GM23338 (cell line): ENCODE measurements around the gene BIN1. TPM values are rescaled to one million over a fixed set of nuclear protein-coding genes. Genes with fewer than 3 reads are reported as not detected.

ENCODE experiments used
- ATAC-seq: fragments of 200-7000 bp; cut with Tn5 transposase; 3 replicates; pipeline ENCODE4 v1.9.1; 2020
- DNase-seq: peaks from one replicate; pipeline ENCODE4 v3.0.0-alpha.2; 2015; ENCODE audit warnings: low spot score
- H2AFZ ChIP-seq: fragments of 200-600 bp; sonication (generic); 2 replicates; pipeline ENCODE4 v1.8.0; 2016; ENCODE audit warnings: antibody characterized with exemption, mild to moderate bottlenecking, moderate library complexity
- H3F3A ChIP-seq: fragments of 200-600 bp; sonication (generic); replicated peaks from 2 replicates; pipeline ENCODE4 v1.8.0; 2017; ENCODE audit warnings: antibody characterized with exemption, mixed run types, low read depth
- H3K27ac ChIP-seq: fragments of 200-600 bp; sonication (generic); 2 replicates; pipeline ENCODE4 v1.6.1; 2016; ENCODE audit warnings: low read depth
- H3K27me3 ChIP-seq: fragments of 200-600 bp; sonication (generic); 2 replicates; pipeline ENCODE4 v1.8.0; 2016; ENCODE audit warnings: mild to moderate bottlenecking, mixed run types, moderate library complexity; ENCODE audit not compliant: insufficient read depth
- H3K36me3 ChIP-seq: fragments of 200-600 bp; sonication (generic); 2 replicates; pipeline ENCODE4 v1.8.0; 2016; ENCODE audit warnings: mild to moderate bottlenecking; ENCODE audit not compliant: insufficient read depth
- H3K4me1 ChIP-seq: fragments of 200-600 bp; sonication (generic); 2 replicates; pipeline ENCODE4 v1.8.0; 2016; ENCODE audit warnings: mild to moderate bottlenecking, moderate library complexity; ENCODE audit not compliant: insufficient read depth
- H3K4me2 ChIP-seq: fragments of 200-600 bp; sonication (generic); 2 replicates; pipeline ENCODE4 v1.7.1; 2017; ENCODE audit warnings: mixed run types
- H3K4me3 ChIP-seq: fragments of 200-600 bp; sonication (generic); 2 replicates; pipeline ENCODE4 v1.6.1; 2016; ENCODE audit warnings: mixed run types
- H3K79me2 ChIP-seq: fragments of 200-600 bp; sonication (generic); replicated peaks from 2 replicates; pipeline ENCODE4 v1.8.0; 2017; ENCODE audit warnings: mild to moderate bottlenecking; ENCODE audit not compliant: insufficient read depth
- H3K9me2 ChIP-seq: fragments of 200-600 bp; sonication (generic); 2 replicates; pipeline ENCODE4 v1.8.0; 2017; ENCODE audit not compliant: insufficient read depth
- H4K20me1 ChIP-seq: fragments of 200-600 bp; sonication (generic); replicated peaks from 2 replicates; pipeline ENCODE4 v1.8.0; 2017; ENCODE audit warnings: mild to moderate bottlenecking; ENCODE audit not compliant: insufficient read depth
- H3K27ac Mint-ChIP-seq: 2 replicates; pipeline ENCODE4 v1.8.0; 2020; ENCODE audit warnings: inconsistent platforms, mild to moderate bottlenecking, moderate library complexity, mixed read lengths
- H3K27me3 Mint-ChIP-seq: 3 replicates; pipeline ENCODE4 v1.8.0; 2022; ENCODE audit warnings: low read depth, mild to moderate bottlenecking, moderate library complexity, mixed read lengths, inconsistent platforms; ENCODE audit not compliant: insufficient read depth, poor library complexity
- H3K36me3 Mint-ChIP-seq: 3 replicates; pipeline ENCODE4 v1.8.0; 2021; ENCODE audit warnings: low read depth, mild to moderate bottlenecking, inconsistent platforms, moderate library complexity, mixed read lengths
- H3K4me1 Mint-ChIP-seq: 3 replicates; pipeline ENCODE4 v1.8.0; 2020; ENCODE audit warnings: mild to moderate bottlenecking, inconsistent platforms, mixed read lengths
- H3K4me3 Mint-ChIP-seq: 3 replicates; pipeline ENCODE4 v1.8.0; 2021; ENCODE audit warnings: moderate library complexity, mild to moderate bottlenecking, inconsistent platforms, mixed read lengths
- H3K9me3 Mint-ChIP-seq: 3 replicates; pipeline ENCODE4 v1.8.0; 2020; ENCODE audit warnings: moderate library complexity, mild to moderate bottlenecking, inconsistent platforms, mixed read lengths
- CREB1 ChIP-seq: fragments of 250-450 bp; sonication (Bioruptor Pico); IDR thresholded peaks from 2 replicates; pipeline ENCODE4 v1.5.0; 2020; ENCODE audit warnings: low read depth, mild to moderate bottlenecking, moderate library complexity
- CTCF ChIP-seq, 2 experiments: fragments of 200-600 bp in 1 of 2; sonication (generic) in 1 of 2; conservative IDR thresholded peaks; 2 replicates each; pipeline versions ENCODE4 v1.5.1 to v1.6.1; 2016 to 2017; ENCODE audit warnings: antibody characterized with exemption in 2 of 2, low read depth in 2 of 2, mild to moderate bottlenecking in 2 of 2, moderate library complexity in 1 of 2
- EZH2phosphoT487 ChIP-seq: fragments of 200-600 bp; sonication (generic); IDR thresholded peaks from one replicate; pipeline ENCODE4 v1.8.1; 2018; ENCODE audit warnings: antibody characterized with exemption; ENCODE audit not compliant: unreplicated experiment
- JUNB ChIP-seq: IDR thresholded peaks from one replicate; pipeline ENCODE4 v1.6.1; 2016; ENCODE audit warnings: antibody characterized with exemption; ENCODE audit not compliant: unreplicated experiment
- STAT1 ChIP-seq: IDR thresholded peaks from one replicate; pipeline ENCODE4 v1.6.1; 2016; ENCODE audit warnings: antibody characterized with exemption; ENCODE audit not compliant: unreplicated experiment
- polyA plus RNA-seq: library from polyadenylated mRNA; unstranded; fragments of >200 nt; fragmentation: Nextera tagmentation; extraction: Ambion mirVana; gene quantifications from 2 replicates; pipeline ENCODE4 v1.2.1, GENCODE V29; 2016
- total RNA-seq: library from RNA; depleted of rRNA; stranded (reverse); fragments of >200 nt; shearing (Covaris generic); gene quantifications from 2 replicates; pipeline ENCODE4 v1.2.3, GENCODE V29; 2014
- TF ChIP-seq, protein P1 (sequence below): IDR thresholded peaks from one replicate; pipeline ENCODE4 v1.6.1; 2018; ENCODE audit warnings: antibody characterized with exemption; ENCODE audit not compliant: unreplicated experiment
- TF ChIP-seq, protein P2 (sequence below): fragments of 250-450 bp; sonication (Bioruptor Pico); IDR thresholded peaks from 2 replicates; pipeline ENCODE4 v1.5.0; 2020; ENCODE audit warnings: mild to moderate bottlenecking, moderate library complexity

BIN1 gene
- total and polyA plus RNA-seq, 2 experiments from 2014 or later, result 30.1 to 56.4 TPM

DNA sequence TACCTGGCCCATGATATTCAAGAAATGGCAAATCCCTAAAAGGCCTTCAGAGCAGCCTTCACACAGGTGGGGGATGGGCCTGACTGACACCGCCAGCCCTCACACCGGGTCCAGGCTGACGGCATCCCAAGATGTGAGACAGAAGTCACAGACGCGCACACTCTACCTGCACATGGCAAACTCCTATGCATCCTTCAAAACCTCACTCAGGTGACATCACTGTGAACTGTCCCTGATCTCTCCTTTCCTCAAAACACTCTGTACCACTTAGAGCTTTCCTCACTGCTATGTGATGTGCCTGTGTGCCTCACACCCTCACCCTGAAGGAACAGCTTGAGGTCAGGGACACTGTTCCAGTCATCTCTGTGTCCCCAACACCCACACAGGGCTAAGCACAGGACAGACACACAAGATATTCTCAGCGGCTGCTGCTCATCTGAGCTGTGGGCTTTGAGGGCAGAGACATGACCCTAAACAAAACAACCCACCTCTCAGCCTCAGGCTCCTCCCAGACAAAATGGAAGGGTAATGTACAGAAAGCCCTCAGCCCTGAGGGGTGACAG lies 27.5 kb downstream of the BIN1 start (continued):
- TF ChIP-seq CREB1 (CRISPR knock-in tag) (no peak), EZH2phosphoT487 (no peak), CTCF (conservative IDR thresholded peaks at IDR 0.05; ENCODE audit: low read depth in 2 of 2) (no peak), STAT1 (no peak)

DNA sequence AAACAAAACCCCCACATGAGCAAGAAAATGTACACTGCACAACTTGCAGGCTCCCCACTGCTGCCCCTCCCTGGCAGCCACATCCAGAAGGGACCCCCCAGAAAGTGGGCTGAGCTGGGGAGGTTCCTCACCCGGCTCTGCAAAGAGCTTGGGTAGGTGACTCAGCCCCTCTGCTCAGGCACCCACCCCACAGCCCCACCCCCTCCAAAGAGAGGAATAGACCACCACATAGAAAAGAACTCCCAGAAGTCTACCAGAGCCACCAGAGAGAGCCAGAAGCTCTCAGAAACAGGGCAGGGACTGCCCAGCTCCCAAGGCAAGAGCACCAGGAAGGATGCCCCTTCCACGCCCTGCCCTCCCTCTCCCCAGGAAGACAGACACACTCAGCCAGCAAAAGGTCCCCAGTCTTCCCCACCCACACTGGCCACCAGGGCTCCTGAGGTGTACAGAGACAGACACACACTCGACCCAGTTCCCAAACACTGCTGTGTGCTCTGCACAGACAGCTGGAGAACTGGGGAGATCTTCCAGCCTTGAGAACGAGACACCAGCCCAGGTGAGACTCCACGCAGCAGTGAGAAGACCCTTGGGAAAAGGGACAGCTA lies 28.2 kb downstream of the BIN1 start:
- H3K9me3 Mint-ChIP-seq, result no peaks in the 10 kb centered on the region; the same call in 2 of the 3 replicates
- Histone ChIP-seq H3K9me2 (no peaks in the 10 kb centered on the region), H3K4me3 (no peak overlapping the region), H3K36me3 (no peaks in the 10 kb centered on the region), H3K27me3 (no peaks in the 10 kb centered on the region), H3K4me2 (no peak overlapping the region), H4K20me1 (no peaks in the 10 kb centered on the region), H3K79me2 (peaks cover 11% of the 10 kb centered on the region; the same call in 1 of the 2 replicates), H3F3A (no peaks in the 10 kb centered on the region), H3K4me1 (peaks cover 9% of the 10 kb centered on the region; the same call in 1 of the 2 replicates), H3K27ac (no peak overlapping the region), H2AFZ (no peak overlapping the region)
- H3K27me3 Mint-ChIP-seq, result peaks cover 20% of the 10 kb centered on the region
- H3K36me3 Mint-ChIP-seq, result no peaks in the 10 kb centered on the region; the same call in 2 of the 3 replicates
- H3K4me1 Mint-ChIP-seq, result peaks cover 40% of the 10 kb centered on the region
- H3K27ac Mint-ChIP-seq, result no peak overlapping the region
- no peak overlapping the region for H3K4me3 Mint-ChIP-seq
- no peak for DNase-seq
- ATAC-seq, result no peak
- TF ChIP-seq, protein P1, sequence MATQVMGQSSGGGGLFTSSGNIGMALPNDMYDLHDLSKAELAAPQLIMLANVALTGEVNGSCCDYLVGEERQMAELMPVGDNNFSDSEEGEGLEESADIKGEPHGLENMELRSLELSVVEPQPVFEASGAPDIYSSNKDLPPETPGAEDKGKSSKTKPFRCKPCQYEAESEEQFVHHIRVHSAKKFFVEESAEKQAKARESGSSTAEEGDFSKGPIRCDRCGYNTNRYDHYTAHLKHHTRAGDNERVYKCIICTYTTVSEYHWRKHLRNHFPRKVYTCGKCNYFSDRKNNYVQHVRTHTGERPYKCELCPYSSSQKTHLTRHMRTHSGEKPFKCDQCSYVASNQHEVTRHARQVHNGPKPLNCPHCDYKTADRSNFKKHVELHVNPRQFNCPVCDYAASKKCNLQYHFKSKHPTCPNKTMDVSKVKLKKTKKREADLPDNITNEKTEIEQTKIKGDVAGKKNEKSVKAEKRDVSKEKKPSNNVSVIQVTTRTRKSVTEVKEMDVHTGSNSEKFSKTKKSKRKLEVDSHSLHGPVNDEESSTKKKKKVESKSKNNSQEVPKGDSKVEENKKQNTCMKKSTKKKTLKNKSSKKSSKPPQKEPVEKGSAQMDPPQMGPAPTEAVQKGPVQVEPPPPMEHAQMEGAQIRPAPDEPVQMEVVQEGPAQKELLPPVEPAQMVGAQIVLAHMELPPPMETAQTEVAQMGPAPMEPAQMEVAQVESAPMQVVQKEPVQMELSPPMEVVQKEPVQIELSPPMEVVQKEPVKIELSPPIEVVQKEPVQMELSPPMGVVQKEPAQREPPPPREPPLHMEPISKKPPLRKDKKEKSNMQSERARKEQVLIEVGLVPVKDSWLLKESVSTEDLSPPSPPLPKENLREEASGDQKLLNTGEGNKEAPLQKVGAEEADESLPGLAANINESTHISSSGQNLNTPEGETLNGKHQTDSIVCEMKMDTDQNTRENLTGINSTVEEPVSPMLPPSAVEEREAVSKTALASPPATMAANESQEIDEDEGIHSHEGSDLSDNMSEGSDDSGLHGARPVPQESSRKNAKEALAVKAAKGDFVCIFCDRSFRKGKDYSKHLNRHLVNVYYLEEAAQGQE, result no peak
- TF ChIP-seq EZH2phosphoT487 (no peak), JUNB (no peak), STAT1 (no peak), CTCF (conservative IDR thresholded peaks at IDR 0.05; ENCODE audit: low read depth in 2 of 2) (no peak)
- TF ChIP-seq, protein P2, sequence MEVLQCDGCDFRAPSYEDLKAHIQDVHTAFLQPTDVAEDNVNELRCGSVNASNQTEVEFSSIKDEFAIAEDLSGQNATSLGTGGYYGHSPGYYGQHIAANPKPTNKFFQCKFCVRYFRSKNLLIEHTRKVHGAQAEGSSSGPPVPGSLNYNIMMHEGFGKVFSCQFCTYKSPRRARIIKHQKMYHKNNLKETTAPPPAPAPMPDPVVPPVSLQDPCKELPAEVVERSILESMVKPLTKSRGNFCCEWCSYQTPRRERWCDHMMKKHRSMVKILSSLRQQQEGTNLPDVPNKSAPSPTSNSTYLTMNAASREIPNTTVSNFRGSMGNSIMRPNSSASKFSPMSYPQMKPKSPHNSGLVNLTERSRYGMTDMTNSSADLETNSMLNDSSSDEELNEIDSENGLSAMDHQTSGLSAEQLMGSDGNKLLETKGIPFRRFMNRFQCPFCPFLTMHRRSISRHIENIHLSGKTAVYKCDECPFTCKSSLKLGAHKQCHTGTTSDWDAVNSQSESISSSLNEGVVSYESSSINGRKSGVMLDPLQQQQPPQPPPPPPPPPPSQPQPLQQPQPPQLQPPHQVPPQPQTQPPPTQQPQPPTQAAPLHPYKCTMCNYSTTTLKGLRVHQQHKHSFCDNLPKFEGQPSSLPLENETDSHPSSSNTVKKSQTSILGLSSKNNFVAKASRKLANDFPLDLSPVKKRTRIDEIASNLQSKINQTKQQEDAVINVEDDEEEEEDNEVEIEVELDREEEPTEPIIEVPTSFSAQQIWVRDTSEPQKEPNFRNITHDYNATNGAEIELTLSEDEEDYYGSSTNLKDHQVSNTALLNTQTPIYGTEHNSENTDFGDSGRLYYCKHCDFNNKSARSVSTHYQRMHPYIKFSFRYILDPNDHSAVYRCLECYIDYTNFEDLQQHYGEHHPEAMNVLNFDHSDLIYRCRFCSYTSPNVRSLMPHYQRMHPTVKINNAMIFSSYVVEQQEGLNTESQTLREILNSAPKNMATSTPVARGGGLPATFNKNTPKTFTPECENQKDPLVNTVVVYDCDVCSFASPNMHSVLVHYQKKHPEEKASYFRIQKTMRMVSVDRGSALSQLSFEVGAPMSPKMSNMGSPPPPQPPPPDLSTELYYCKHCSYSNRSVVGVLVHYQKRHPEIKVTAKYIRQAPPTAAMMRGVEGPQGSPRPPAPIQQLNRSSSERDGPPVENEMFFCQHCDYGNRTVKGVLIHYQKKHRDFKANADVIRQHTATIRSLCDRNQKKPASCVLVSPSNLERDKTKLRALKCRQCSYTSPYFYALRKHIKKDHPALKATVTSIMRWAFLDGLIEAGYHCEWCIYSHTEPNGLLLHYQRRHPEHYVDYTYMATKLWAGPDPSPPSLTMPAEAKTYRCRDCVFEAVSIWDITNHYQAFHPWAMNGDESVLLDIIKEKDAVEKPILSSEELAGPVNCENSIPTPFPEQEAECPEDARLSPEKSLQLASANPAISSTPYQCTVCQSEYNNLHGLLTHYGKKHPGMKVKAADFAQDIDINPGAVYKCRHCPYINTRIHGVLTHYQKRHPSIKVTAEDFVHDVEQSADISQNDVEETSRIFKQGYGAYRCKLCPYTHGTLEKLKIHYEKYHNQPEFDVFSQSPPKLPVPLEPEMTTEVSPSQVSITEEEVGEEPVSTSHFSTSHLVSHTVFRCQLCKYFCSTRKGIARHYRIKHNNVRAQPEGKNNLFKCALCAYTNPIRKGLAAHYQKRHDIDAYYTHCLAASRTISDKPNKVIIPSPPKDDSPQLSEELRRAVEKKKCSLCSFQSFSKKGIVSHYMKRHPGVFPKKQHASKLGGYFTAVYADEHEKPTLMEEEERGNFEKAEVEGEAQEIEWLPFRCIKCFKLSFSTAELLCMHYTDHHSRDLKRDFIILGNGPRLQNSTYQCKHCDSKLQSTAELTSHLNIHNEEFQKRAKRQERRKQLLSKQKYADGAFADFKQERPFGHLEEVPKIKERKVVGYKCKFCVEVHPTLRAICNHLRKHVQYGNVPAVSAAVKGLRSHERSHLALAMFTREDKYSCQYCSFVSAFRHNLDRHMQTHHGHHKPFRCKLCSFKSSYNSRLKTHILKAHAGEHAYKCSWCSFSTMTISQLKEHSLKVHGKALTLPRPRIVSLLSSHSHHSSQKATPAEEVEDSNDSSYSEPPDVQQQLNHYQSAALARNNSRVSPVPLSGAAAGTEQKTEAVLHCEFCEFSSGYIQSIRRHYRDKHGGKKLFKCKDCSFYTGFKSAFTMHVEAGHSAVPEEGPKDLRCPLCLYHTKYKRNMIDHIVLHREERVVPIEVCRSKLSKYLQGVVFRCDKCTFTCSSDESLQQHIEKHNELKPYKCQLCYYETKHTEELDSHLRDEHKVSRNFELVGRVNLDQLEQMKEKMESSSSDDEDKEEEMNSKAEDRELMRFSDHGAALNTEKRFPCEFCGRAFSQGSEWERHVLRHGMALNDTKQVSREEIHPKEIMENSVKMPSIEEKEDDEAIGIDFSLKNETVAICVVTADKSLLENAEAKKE (CRISPR knock-in tag), result no peak
